HG03066 (cell line): Measurements from ENCODE around the gene TMEM42.

Source experiments
- ATAC-seq: cut with Tn5 transposase; IDR thresholded peaks from one replicate; pipeline ENCODE4 v1.9.1; 2021; ENCODE audit warnings: low read depth; ENCODE audit not compliant: unreplicated experiment

Gene TMEM42

GRCh38 chr3:44870375-44871061 lies 8.8 kb downstream of the TMEM42 start:
- ATAC-seq: no peak

GRCh38 chr3:44874308-44874707 lies 12.6 kb downstream of the TMEM42 start, which contains the start of gene TGM4:
Gene TGM4 (plus strand): TSS chr3:44874608. CDS start chr3:44874679, 71 bp downstream.
- no peak for ATAC-seq

- ATAC-seq: no peak
Observed at GRCh38 chr3:44875596-44875995, 13.9 kb downstream of the TMEM42 start.

GRCh38 chr3:44877333-44877732 lies 15.6 kb downstream of the TMEM42 start:
- no peak for ATAC-seq

- ATAC-seq: no peak
Observed at GRCh38 chr3:44880284-44880683, 18.6 kb downstream of the TMEM42 start.

GRCh38 chr3:44883213-44883955 lies 21.7 kb downstream of the TMEM42 start:
- no peak for ATAC-seq

GRCh38 chr3:44883999-44884431 lies 22.3 kb downstream of the TMEM42 start:
- ATAC-seq: no peak

GRCh38 chr3:44885618-44886017 lies 23.9 kb downstream of the TMEM42 start:
- no peak for ATAC-seq

- no peak for ATAC-seq
Observed at GRCh38 chr3:44886561-44886960, 24.8 kb downstream of the TMEM42 start.

GRCh38 chr3:44887101-44887500 lies 25.4 kb downstream of the TMEM42 start:
- no peak for ATAC-seq

GRCh38 chr3:44890258-44890657 lies 28.5 kb downstream of the TMEM42 start:
- no peak for ATAC-seq

- ATAC-seq: no peak
Observed at GRCh38 chr3:44890852-44891251, 29.1 kb downstream of the TMEM42 start.

- no peak for ATAC-seq
Observed at GRCh38 chr3:44892689-44893088, 31.0 kb downstream of the TMEM42 start.

- ATAC-seq: no peak
Observed at GRCh38 chr3:44893097-44893496, 31.4 kb downstream of the TMEM42 start.

GRCh38 chr3:44894485-44894884 lies 32.8 kb downstream of the TMEM42 start:
- no peak for ATAC-seq

- ATAC-seq: no peak
Observed at GRCh38 chr3:44896440-44896839, 34.7 kb downstream of the TMEM42 start.

- ATAC-seq: no peak
Observed at GRCh38 chr3:44899683-44900367, 38.1 kb downstream of the TMEM42 start.

GRCh38 chr3:44902628-44903027 lies 40.9 kb downstream of the TMEM42 start:
- no peak for ATAC-seq

- no peak for ATAC-seq
Observed at GRCh38 chr3:44903314-44903713, 41.6 kb downstream of the TMEM42 start.

GRCh38 chr3:44903751-44904150 lies 42.0 kb downstream of the TMEM42 start:
- no peak for ATAC-seq

GRCh38 chr3:44905446-44906157 lies 43.9 kb downstream of the TMEM42 start:
- no peak for ATAC-seq
